A549 (cell line): ENCODE results near the gene MAST2.

Experiments
- CBX8 ChIP-seq: fragments of 200-600 bp; sonication (generic); IDR thresholded peaks from 2 replicates; pipeline ENCODE4 v1.6.1; 2016
- FOSB ChIP-seq: fragments of 250-450 bp; sonication (Bioruptor Pico); IDR thresholded peaks from 2 replicates; pipeline ENCODE4 v1.5.0; 2020; ENCODE audit warnings: mild to moderate bottlenecking, moderate library complexity
- KDM1A ChIP-seq: fragments of 200-600 bp; sonication (generic); IDR thresholded peaks from 2 replicates; pipeline ENCODE4 v1.6.1; 2016; ENCODE audit warnings: low read depth, mild to moderate bottlenecking
- MYC ChIP-seq: IDR thresholded peaks from 2 replicates; pipeline ENCODE4 v1.6.1; 2012; ENCODE audit warnings: mild to moderate bottlenecking, inconsistent platforms, low read length, improper control_type of control experiment, borderline replicate concordance
- NPAS2 ChIP-seq: fragments of 250-450 bp; sonication (Bioruptor Pico); IDR thresholded peaks from 2 replicates; pipeline ENCODE4 v1.8.0; 2022; ENCODE audit warnings: mild to moderate bottlenecking, moderate library complexity, borderline replicate concordance
- NR3C1 ChIP-seq: fragments of >200 bp; sonication (Bioruptor Twin); formaldehyde crosslinking; IDR thresholded peaks from 3 replicates; pipeline ENCODE4 v1.6.1; 2017
- POLR2A ChIP-seq: IDR thresholded peaks from 2 replicates; pipeline ENCODE4 v1.6.1; 2012; ENCODE audit warnings: mild to moderate bottlenecking, low read length
- POLR2AphosphoS2 ChIP-seq: conservative IDR thresholded peaks from 2 replicates; pipeline ENCODE4 v1.6.1; 2012; ENCODE audit warnings: low read length, improper control_type of control experiment, inconsistent platforms
- TP53 ChIP-seq: fragments of 250-450 bp; sonication (Bioruptor Pico); IDR thresholded peaks from 2 replicates; pipeline ENCODE4 v1.5.0; 2021; ENCODE audit warnings: mild to moderate bottlenecking, moderate library complexity
- ZSCAN20 ChIP-seq: fragments of 250-450 bp; sonication (Bioruptor Pico); IDR thresholded peaks from 2 replicates; pipeline ENCODE4 v1.8.0; 2022; ENCODE audit warnings: mild to moderate bottlenecking, moderate library complexity
- TF ChIP-seq, protein P1 (sequence below): fragments of >200 bp; sonication (Bioruptor Twin); formaldehyde crosslinking; IDR thresholded peaks from 3 replicates; pipeline ENCODE4 v1.5.1; 2016
- TF ChIP-seq, protein P2 (sequence below): fragments of 200-600 bp; sonication (generic); IDR thresholded peaks from 2 replicates; pipeline ENCODE4 v1.6.1; 2016; ENCODE audit warnings: antibody characterized with exemption, mild to moderate bottlenecking, moderate library complexity
- TF ChIP-seq, protein P3 (sequence below): IDR thresholded peaks from 2 replicates; pipeline ENCODE4 v1.6.1; 2012
- TF ChIP-seq, protein P4 (sequence below): fragments of 250-450 bp; sonication (Bioruptor Pico); IDR thresholded peaks from 2 replicates; pipeline ENCODE4 v1.5.0; 2020; ENCODE audit warnings: low read depth, mild to moderate bottlenecking, moderate library complexity

DNA sequence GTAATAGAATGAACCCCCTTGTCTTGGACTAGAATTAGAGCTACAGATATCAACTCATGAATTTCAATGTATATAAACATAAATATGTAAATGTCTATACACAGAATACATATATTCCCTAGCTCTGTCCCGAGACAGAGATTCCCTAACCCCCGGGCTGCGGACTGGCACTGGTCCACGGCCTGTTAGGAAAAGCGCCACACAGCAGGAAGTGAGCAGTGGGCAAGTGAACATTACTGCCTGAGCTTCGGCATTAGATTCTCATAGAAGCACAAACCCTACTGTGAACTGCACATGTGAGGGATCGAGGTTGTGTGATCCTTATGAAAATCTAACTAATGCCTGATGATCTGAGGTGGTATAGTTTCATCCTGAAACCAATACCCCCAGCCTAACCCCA is 277.8 kb downstream of the MAST2 start:
- TF ChIP-seq MYC = no peak
- TF ChIP-seq, protein P1, sequence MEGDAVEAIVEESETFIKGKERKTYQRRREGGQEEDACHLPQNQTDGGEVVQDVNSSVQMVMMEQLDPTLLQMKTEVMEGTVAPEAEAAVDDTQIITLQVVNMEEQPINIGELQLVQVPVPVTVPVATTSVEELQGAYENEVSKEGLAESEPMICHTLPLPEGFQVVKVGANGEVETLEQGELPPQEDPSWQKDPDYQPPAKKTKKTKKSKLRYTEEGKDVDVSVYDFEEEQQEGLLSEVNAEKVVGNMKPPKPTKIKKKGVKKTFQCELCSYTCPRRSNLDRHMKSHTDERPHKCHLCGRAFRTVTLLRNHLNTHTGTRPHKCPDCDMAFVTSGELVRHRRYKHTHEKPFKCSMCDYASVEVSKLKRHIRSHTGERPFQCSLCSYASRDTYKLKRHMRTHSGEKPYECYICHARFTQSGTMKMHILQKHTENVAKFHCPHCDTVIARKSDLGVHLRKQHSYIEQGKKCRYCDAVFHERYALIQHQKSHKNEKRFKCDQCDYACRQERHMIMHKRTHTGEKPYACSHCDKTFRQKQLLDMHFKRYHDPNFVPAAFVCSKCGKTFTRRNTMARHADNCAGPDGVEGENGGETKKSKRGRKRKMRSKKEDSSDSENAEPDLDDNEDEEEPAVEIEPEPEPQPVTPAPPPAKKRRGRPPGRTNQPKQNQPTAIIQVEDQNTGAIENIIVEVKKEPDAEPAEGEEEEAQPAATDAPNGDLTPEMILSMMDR = no peak
- TF ChIP-seq TP53 (CRISPR knock-in tag) = no peak
- no peak for TF ChIP-seq POLR2A
- no peak for TF ChIP-seq NR3C1
- TF ChIP-seq, protein P2, sequence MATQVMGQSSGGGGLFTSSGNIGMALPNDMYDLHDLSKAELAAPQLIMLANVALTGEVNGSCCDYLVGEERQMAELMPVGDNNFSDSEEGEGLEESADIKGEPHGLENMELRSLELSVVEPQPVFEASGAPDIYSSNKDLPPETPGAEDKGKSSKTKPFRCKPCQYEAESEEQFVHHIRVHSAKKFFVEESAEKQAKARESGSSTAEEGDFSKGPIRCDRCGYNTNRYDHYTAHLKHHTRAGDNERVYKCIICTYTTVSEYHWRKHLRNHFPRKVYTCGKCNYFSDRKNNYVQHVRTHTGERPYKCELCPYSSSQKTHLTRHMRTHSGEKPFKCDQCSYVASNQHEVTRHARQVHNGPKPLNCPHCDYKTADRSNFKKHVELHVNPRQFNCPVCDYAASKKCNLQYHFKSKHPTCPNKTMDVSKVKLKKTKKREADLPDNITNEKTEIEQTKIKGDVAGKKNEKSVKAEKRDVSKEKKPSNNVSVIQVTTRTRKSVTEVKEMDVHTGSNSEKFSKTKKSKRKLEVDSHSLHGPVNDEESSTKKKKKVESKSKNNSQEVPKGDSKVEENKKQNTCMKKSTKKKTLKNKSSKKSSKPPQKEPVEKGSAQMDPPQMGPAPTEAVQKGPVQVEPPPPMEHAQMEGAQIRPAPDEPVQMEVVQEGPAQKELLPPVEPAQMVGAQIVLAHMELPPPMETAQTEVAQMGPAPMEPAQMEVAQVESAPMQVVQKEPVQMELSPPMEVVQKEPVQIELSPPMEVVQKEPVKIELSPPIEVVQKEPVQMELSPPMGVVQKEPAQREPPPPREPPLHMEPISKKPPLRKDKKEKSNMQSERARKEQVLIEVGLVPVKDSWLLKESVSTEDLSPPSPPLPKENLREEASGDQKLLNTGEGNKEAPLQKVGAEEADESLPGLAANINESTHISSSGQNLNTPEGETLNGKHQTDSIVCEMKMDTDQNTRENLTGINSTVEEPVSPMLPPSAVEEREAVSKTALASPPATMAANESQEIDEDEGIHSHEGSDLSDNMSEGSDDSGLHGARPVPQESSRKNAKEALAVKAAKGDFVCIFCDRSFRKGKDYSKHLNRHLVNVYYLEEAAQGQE = no peak
- no peak for TF ChIP-seq KDM1A
- TF ChIP-seq FOSB (CRISPR knock-in tag) = no peak
- TF ChIP-seq CBX8 = no peak
- TF ChIP-seq NPAS2 (CRISPR knock-in tag) = no peak
- no peak for TF ChIP-seq POLR2AphosphoS2
- TF ChIP-seq, protein P3, sequence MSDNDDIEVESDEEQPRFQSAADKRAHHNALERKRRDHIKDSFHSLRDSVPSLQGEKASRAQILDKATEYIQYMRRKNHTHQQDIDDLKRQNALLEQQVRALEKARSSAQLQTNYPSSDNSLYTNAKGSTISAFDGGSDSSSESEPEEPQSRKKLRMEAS = no peak
- TF ChIP-seq, protein P4, sequence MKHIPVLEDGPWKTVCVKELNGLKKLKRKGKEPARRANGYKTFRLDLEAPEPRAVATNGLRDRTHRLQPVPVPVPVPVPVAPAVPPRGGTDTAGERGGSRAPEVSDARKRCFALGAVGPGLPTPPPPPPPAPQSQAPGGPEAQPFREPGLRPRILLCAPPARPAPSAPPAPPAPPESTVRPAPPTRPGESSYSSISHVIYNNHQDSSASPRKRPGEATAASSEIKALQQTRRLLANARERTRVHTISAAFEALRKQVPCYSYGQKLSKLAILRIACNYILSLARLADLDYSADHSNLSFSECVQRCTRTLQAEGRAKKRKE = no peak
- TF ChIP-seq ZSCAN20 (CRISPR knock-in tag) = no peak
